ENCODE data around the gene KPNB1. TPM values are rescaled to one million over a fixed set of nuclear protein-coding genes. Genes with fewer than 3 reads are reported as not detected.

KPNB1 gene
- total and polyA plus RNA-seq, 10 donors = 37.0 to 331 (median 250) TPM

- 70 to 88% (median 77%) methylated on average over 4 of the region's 4 CpGs for WGBS, 5 donors
These were observed 51.9 kb downstream of the KPNB1 start for GRCh38 chr17:47701608-47702007.

GRCh38 chr17:47702391-47702995, 52.8 kb downstream of the KPNB1 start:
- intact Hi-C loops (cut with DNase I; ENCODE audit: low total_unique reads) = no loop called here
- Histone ChIP-seq H3K4me1 (peaks cover 49 to 98% (median 81%) of the 10 kb centered on the region in 6 donors), H3K4me3 (peak overlapping the region in 1 of 8 donors; percentile 39), H3K9me3 (no peaks in the 10 kb centered on the region), H3K36me3 (peaks cover 0 to 58% (median 9%) of the 10 kb centered on the region in 6 donors), H3K27ac (peak overlapping the region in 7 of 8 donors; percentile 20 to 85 (median 70)), H3K27me3 (replicated peaks in 1 of 7) (no peaks in the 10 kb centered on the region)
- WGBS, 5 donors = 67 to 85% (median 70%) methylated on average over 10 to 12 of the region's 12 CpGs
- DNase-seq = peak; percentile 73
- TF ChIP-seq CTCF (IDR thresholded peaks at IDR 0.05 in 8 of 11, conservative IDR thresholded peaks at IDR 0.05 in 3 of 11) (no peak), POLR2AphosphoS5 (IDR thresholded peaks at IDR 0.05) (no peak), POLR2A (IDR thresholded peaks at IDR 0.05) (no peak)

More at GRCh38 chr17:47701608-47702007, 51.9 kb downstream of the KPNB1 start:
- intact Hi-C loops (cut with DNase I; ENCODE audit: low total_unique reads) = no loop called here
- peak; percentile 67 for DNase-seq
- H3K4me3 ChIP-seq = no peak overlapping the region
- TF ChIP-seq POLR2A (IDR thresholded peaks at IDR 0.05) (no peak), POLR2AphosphoS5 (IDR thresholded peaks at IDR 0.05) (peak in 1 of 3 donors; percentile 17), CTCF (IDR thresholded peaks at IDR 0.05 in 8 of 11, conservative IDR thresholded peaks at IDR 0.05 in 3 of 11) (no peak)
- peak overlapping the region in 6 of 8 donors; percentile 20 to 85 (median 73) for H3K27ac ChIP-seq
- H3K27me3 ChIP-seq (replicated peaks in 1 of 7) = no peaks in the 10 kb centered on the region
- peaks cover 0 to 67% (median 9%) of the 10 kb centered on the region in 6 donors for H3K36me3 ChIP-seq
- peaks cover 43 to 98% (median 82%) of the 10 kb centered on the region in 6 donors for H3K4me1 ChIP-seq
- H3K9me3 ChIP-seq = no peaks in the 10 kb centered on the region

- Histone ChIP-seq H3K4me1 (peaks cover 49 to 98% (median 82%) of the 10 kb centered on the region in 6 donors), H3K27ac (peak overlapping the region in 7 of 8 donors; percentile 54 to 85 (median 70)), H3K9me3 (no peaks in the 10 kb centered on the region), H3K27me3 (replicated peaks in 1 of 7) (no peaks in the 10 kb centered on the region), H3K36me3 (peaks cover 0 to 57% (median 9%) of the 10 kb centered on the region in 6 donors), H3K4me3 (peak overlapping the region in 4 of 8 donors; percentile 10 to 39 (median 16))
- peak; percentile 90 for DNase-seq
- intact Hi-C loops (cut with DNase I; ENCODE audit: low total_unique reads) = no loop called here
- WGBS, 5 donors = 2 to 9% (median 8%) methylated on average over 15 of the region's 15 CpGs
- TF ChIP-seq POLR2AphosphoS5 (IDR thresholded peaks at IDR 0.05) = peak; percentile 37 to 61 (median 56)
- TF ChIP-seq CTCF (IDR thresholded peaks at IDR 0.05 in 8 of 11, conservative IDR thresholded peaks at IDR 0.05 in 3 of 11) = no peak
- TF ChIP-seq POLR2A (IDR thresholded peaks at IDR 0.05) = no peak
These were observed 53.5 kb downstream of the KPNB1 start for GRCh38 chr17:47703191-47703591.

GRCh38 chr17:47703671-47704070, 54.0 kb downstream of the KPNB1 start:
- Histone ChIP-seq H3K27ac (peak overlapping the region in 7 of 8 donors; percentile 54 to 85 (median 70)), H3K9me3 (no peaks in the 10 kb centered on the region), H3K4me1 (peaks cover 49 to 96% (median 80%) of the 10 kb centered on the region in 6 donors), H3K36me3 (peaks cover 0 to 57% (median 9%) of the 10 kb centered on the region in 6 donors), H3K4me3 (peak overlapping the region in 3 of 8 donors; percentile 10 to 39 (median 13)), H3K27me3 (replicated peaks in 1 of 7) (no peaks in the 10 kb centered on the region)
- TF ChIP-seq POLR2AphosphoS5 (IDR thresholded peaks at IDR 0.05) (no peak), POLR2A (IDR thresholded peaks at IDR 0.05) (no peak), CTCF (IDR thresholded peaks at IDR 0.05 in 8 of 11, conservative IDR thresholded peaks at IDR 0.05 in 3 of 11) (no peak)
- intact Hi-C loops (cut with DNase I; ENCODE audit: low total_unique reads) = no loop called here
- 57 to 66% (median 62%) methylated on average over 5 of the region's 5 CpGs for WGBS, 5 donors
- DNase-seq = no peak

Data from spleen (tissue), 11 donors.